Neural progenitor cell (in vitro differentiated cells): ENCODE data around the gene TLR9.

Source experiments
- EZH2 ChIP-seq: fragments of 200-600 bp; sonication (generic); IDR thresholded peaks from 2 replicates; pipeline ENCODE4 v1.6.1; 2017; ENCODE audit warnings: antibody characterized with exemption, mild to moderate bottlenecking, moderate library complexity
- EZH2phosphoT487 ChIP-seq: fragments of 200-600 bp; sonication (generic); IDR thresholded peaks from 2 replicates; pipeline ENCODE4 v1.6.1; 2017; ENCODE audit warnings: antibody characterized with exemption
- TF ChIP-seq, protein P1 (sequence below): fragments of 200-600 bp; sonication (generic); IDR thresholded peaks from 2 replicates; pipeline ENCODE4 v1.5.1; 2017; ENCODE audit warnings: antibody characterized with exemption, mild to moderate bottlenecking

DNA sequence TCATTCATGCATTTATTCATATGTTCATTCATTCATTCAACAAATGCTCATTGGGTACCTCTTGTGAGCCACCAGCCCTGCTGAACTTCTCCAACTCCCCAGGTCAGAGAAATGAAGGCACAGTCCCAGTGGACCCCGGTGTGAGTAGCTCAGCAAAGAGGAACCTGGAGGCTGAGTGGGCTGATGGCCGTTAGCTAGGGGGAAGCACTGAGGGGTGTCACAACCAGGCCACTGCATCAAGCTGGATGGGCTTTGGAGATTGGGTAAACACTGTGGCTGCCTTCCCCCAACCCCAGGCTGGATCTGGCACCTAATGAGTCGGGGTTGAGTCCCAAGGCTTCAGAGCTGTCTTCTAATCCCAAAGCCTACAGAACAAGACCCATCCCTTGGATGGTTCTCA, 39.6 kb downstream of the TLR9 start:
- TF ChIP-seq, protein P1, sequence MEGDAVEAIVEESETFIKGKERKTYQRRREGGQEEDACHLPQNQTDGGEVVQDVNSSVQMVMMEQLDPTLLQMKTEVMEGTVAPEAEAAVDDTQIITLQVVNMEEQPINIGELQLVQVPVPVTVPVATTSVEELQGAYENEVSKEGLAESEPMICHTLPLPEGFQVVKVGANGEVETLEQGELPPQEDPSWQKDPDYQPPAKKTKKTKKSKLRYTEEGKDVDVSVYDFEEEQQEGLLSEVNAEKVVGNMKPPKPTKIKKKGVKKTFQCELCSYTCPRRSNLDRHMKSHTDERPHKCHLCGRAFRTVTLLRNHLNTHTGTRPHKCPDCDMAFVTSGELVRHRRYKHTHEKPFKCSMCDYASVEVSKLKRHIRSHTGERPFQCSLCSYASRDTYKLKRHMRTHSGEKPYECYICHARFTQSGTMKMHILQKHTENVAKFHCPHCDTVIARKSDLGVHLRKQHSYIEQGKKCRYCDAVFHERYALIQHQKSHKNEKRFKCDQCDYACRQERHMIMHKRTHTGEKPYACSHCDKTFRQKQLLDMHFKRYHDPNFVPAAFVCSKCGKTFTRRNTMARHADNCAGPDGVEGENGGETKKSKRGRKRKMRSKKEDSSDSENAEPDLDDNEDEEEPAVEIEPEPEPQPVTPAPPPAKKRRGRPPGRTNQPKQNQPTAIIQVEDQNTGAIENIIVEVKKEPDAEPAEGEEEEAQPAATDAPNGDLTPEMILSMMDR = no peak
- no peak for TF ChIP-seq EZH2
- no peak for TF ChIP-seq EZH2phosphoT487
